ENCODE data around the gene PDS5B.

The PDS5B gene

DNA sequence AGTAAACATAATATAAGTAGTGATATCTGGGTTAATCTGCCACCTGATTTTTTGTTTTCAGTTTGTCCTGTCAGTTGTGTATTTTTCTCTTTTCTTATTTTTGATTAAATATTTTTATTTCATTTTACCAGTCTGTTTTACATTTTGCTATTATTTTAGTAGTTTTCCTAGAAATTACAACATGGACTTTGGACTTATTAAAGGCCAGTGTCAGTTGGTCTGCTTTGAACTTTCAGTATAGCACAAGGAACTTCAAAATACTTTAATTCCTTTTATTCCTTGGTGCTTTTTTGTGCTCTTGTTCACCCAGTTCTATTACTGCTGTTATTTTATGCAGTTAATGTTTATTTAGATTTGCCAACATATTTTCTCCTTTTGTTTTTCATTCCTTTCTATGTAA is 149.6 kb downstream of the PDS5B start:
- Histone ChIP-seq H4K20me1 (ENCODE audit: low read depth, low read length) (no peaks in the 10 kb centered on the region; the same call in 1 of the 2 replicates), H3F3A (ENCODE audit: insufficient read depth) (no peaks in the 10 kb centered on the region), H3K9me3 (ENCODE audit: insufficient read depth, low read length) (no peaks in the 10 kb centered on the region), H3K27ac (ENCODE audit: low read depth, low read length) (no peak overlapping the region), H3K4me3 (ENCODE audit: insufficient read depth, low read length, poor library complexity, severe bottlenecking) (no peak overlapping the region), H3K27me3 (ENCODE audit: low read length) (no peaks in the 10 kb centered on the region), H3K9ac (ENCODE audit: low read length) (no peak overlapping the region), H3K36me3 (ENCODE audit: low read length) (peaks cover 25% of the 10 kb centered on the region; the same call in 1 of the 2 replicates), H3K79me2 (ENCODE audit: insufficient read depth, low read length) (peaks cover 13% of the 10 kb centered on the region; the same call in 1 of the 2 replicates), H3K9me2 (replicated peaks; ENCODE audit: insufficient read depth, low read length) (no peaks in the 10 kb centered on the region), H3K4me2 (ENCODE audit: low read depth, low read length, poor library complexity, severe bottlenecking) (no peak overlapping the region), H2AFZ (ENCODE audit: low read depth, low read length, severe bottlenecking) (no peak overlapping the region)
- no peak for TF ChIP-seq EZH2phosphoT487 (conservative IDR thresholded peaks at IDR 0.05; ENCODE audit: low read length)
- TF ChIP-seq, protein P1, sequence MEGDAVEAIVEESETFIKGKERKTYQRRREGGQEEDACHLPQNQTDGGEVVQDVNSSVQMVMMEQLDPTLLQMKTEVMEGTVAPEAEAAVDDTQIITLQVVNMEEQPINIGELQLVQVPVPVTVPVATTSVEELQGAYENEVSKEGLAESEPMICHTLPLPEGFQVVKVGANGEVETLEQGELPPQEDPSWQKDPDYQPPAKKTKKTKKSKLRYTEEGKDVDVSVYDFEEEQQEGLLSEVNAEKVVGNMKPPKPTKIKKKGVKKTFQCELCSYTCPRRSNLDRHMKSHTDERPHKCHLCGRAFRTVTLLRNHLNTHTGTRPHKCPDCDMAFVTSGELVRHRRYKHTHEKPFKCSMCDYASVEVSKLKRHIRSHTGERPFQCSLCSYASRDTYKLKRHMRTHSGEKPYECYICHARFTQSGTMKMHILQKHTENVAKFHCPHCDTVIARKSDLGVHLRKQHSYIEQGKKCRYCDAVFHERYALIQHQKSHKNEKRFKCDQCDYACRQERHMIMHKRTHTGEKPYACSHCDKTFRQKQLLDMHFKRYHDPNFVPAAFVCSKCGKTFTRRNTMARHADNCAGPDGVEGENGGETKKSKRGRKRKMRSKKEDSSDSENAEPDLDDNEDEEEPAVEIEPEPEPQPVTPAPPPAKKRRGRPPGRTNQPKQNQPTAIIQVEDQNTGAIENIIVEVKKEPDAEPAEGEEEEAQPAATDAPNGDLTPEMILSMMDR (IDR thresholded peaks at IDR 0.05; ENCODE audit: insufficient read depth, low read length, poor library complexity, severe bottlenecking), result no peak

GRCh38 chr13:32736648-32737047 is 150.4 kb downstream of the PDS5B start:
- no peak for TF ChIP-seq EZH2phosphoT487 (conservative IDR thresholded peaks at IDR 0.05; ENCODE audit: low read length)
- TF ChIP-seq, protein P1 (IDR thresholded peaks at IDR 0.05; ENCODE audit: insufficient read depth, low read length, poor library complexity, severe bottlenecking), result no peak
- H4K20me1 ChIP-seq (ENCODE audit: low read depth, low read length), result no peaks in the 10 kb centered on the region; the same call in 1 of the 2 replicates
- H3K9ac ChIP-seq (ENCODE audit: low read length), result no peak overlapping the region
- peaks cover 25% of the 10 kb centered on the region; the same call in 1 of the 2 replicates for H3K36me3 ChIP-seq (ENCODE audit: low read length)
- no peaks in the 10 kb centered on the region for H3K9me2 ChIP-seq (replicated peaks; ENCODE audit: insufficient read depth, low read length)
- 0 out of 2 replicates have a peak, but pooled peaks cover 6% of the 10 kb centered on the region for H3K79me2 ChIP-seq (ENCODE audit: insufficient read depth, low read length)
- no peak overlapping the region for H2AFZ ChIP-seq (ENCODE audit: low read depth, low read length, severe bottlenecking)
- H3F3A ChIP-seq (ENCODE audit: insufficient read depth), result no peaks in the 10 kb centered on the region
- H3K9me3 ChIP-seq (ENCODE audit: insufficient read depth, low read length), result no peaks in the 10 kb centered on the region
- no peak overlapping the region for H3K4me2 ChIP-seq (ENCODE audit: low read depth, low read length, poor library complexity, severe bottlenecking)
- H3K4me3 ChIP-seq (ENCODE audit: insufficient read depth, low read length, poor library complexity, severe bottlenecking), result no peak overlapping the region
- H3K27me3 ChIP-seq (ENCODE audit: low read length), result no peaks in the 10 kb centered on the region
- H3K27ac ChIP-seq (ENCODE audit: low read depth, low read length), result no peak overlapping the region

GRCh38 chr13:32737111-32737571 is 150.9 kb downstream of the PDS5B start:
- H3K79me2 ChIP-seq (ENCODE audit: insufficient read depth, low read length), result 0 out of 2 replicates have a peak, but pooled peaks cover 5% of the 10 kb centered on the region
- H3K27ac ChIP-seq (ENCODE audit: low read depth, low read length), result no peak overlapping the region
- no peak for TF ChIP-seq EZH2phosphoT487 (conservative IDR thresholded peaks at IDR 0.05; ENCODE audit: low read length)
- TF ChIP-seq, protein P1 (IDR thresholded peaks at IDR 0.05; ENCODE audit: insufficient read depth, low read length, poor library complexity, severe bottlenecking), result no peak
- H3K9me3 ChIP-seq (ENCODE audit: insufficient read depth, low read length), result no peaks in the 10 kb centered on the region
- no peak overlapping the region for H2AFZ ChIP-seq (ENCODE audit: low read depth, low read length, severe bottlenecking)
- peaks cover 20% of the 10 kb centered on the region; the same call in 1 of the 2 replicates for H3K36me3 ChIP-seq (ENCODE audit: low read length)
- no peaks in the 10 kb centered on the region; the same call in 1 of the 2 replicates for H4K20me1 ChIP-seq (ENCODE audit: low read depth, low read length)
- H3K4me3 ChIP-seq (ENCODE audit: insufficient read depth, low read length, poor library complexity, severe bottlenecking), result no peak overlapping the region
- H3K27me3 ChIP-seq (ENCODE audit: low read length), result no peaks in the 10 kb centered on the region
- H3F3A ChIP-seq (ENCODE audit: insufficient read depth), result no peaks in the 10 kb centered on the region
- H3K9me2 ChIP-seq (replicated peaks; ENCODE audit: insufficient read depth, low read length), result no peaks in the 10 kb centered on the region
- no peak overlapping the region for H3K4me2 ChIP-seq (ENCODE audit: low read depth, low read length, poor library complexity, severe bottlenecking)
- H3K9ac ChIP-seq (ENCODE audit: low read length), result no peak overlapping the region

All from SU-DHL-6 (cell line).